Bronchial epithelial cell (primary cell): ENCODE measurements around the gene MIER1. TPM values are rescaled to one million over a fixed set of nuclear protein-coding genes. Genes with fewer than 3 reads are reported as not detected.
A peak's percentile ranks its signal among the peaks of the same experiment; 100 is the strongest.

Experiments used
- DNase-seq: peaks from one replicate; pipeline ENCODE4 v3.0.0-alpha.2; 2010; ENCODE audit warnings: low read depth
- FAIRE-seq: peaks from 2 replicates; lab custom pipeline; 2011; peaks lifted over from hg19 to GRCh38; lab: Jason Lieb, UNC
- H3K27me3 ChIP-seq: 2 replicates; pipeline ENCODE4 v1.5.1; 2011; ENCODE audit warnings: low read length; ENCODE audit not compliant: control insufficient read depth, insufficient read depth
- H3K36me3 ChIP-seq: 2 replicates; pipeline ENCODE4 v1.5.1; 2011; ENCODE audit warnings: low read length; ENCODE audit not compliant: control insufficient read depth, insufficient read depth
- H3K4me3 ChIP-seq: 2 replicates; pipeline ENCODE4 v1.5.1; 2011; ENCODE audit warnings: mild to moderate bottlenecking, low read depth, low read length, control low read depth
- total RNA-seq: library from RNA; depleted of rRNA; stranded (reverse); fragments of >200 nt; gene quantifications from 2 replicates; pipeline ENCODE4 v1.2.1, GENCODE V29; 2014
- TF ChIP-seq, protein P1 (sequence below): IDR thresholded peaks from 2 replicates; pipeline ENCODE4 v1.5.1; 2011; ENCODE audit warnings: mild to moderate bottlenecking, moderate library complexity, low read length, control low read depth, inconsistent platforms; ENCODE audit not compliant: insufficient read depth, severe bottlenecking

Gene MIER1
- total RNA-seq, 1 donor from 2014 or later, result 16.8 TPM

GRCh38 chr1:67001682-67002425 is 77.1 kb downstream of the MIER1 start:
- no peaks in the 10 kb centered on the region for H3K27me3 ChIP-seq
- FAIRE-seq, result no peak
- no peak overlapping the region for H3K4me3 ChIP-seq
- H3K36me3 ChIP-seq, result peaks cover 8% of the 10 kb centered on the region
- TF ChIP-seq, protein P1, sequence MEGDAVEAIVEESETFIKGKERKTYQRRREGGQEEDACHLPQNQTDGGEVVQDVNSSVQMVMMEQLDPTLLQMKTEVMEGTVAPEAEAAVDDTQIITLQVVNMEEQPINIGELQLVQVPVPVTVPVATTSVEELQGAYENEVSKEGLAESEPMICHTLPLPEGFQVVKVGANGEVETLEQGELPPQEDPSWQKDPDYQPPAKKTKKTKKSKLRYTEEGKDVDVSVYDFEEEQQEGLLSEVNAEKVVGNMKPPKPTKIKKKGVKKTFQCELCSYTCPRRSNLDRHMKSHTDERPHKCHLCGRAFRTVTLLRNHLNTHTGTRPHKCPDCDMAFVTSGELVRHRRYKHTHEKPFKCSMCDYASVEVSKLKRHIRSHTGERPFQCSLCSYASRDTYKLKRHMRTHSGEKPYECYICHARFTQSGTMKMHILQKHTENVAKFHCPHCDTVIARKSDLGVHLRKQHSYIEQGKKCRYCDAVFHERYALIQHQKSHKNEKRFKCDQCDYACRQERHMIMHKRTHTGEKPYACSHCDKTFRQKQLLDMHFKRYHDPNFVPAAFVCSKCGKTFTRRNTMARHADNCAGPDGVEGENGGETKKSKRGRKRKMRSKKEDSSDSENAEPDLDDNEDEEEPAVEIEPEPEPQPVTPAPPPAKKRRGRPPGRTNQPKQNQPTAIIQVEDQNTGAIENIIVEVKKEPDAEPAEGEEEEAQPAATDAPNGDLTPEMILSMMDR, result no peak
- no peak for DNase-seq

GRCh38 chr1:67004176-67004575 is 79.4 kb downstream of the MIER1 start:
- no peak for FAIRE-seq
- Histone ChIP-seq H3K4me3 (no peak overlapping the region), H3K27me3 (no peaks in the 10 kb centered on the region), H3K36me3 (peaks cover 8% of the 10 kb centered on the region)
- TF ChIP-seq, protein P1, result no peak
- DNase-seq, result no peak

- peaks cover 8% of the 10 kb centered on the region for H3K36me3 ChIP-seq
- TF ChIP-seq, protein P1, result no peak
- H3K4me3 ChIP-seq, result no peak overlapping the region
- no peak for DNase-seq
- no peaks in the 10 kb centered on the region for H3K27me3 ChIP-seq
- FAIRE-seq, result no peak
Measured at GRCh38 chr1:67005068-67005467, 80.3 kb downstream of the MIER1 start.

DNA sequence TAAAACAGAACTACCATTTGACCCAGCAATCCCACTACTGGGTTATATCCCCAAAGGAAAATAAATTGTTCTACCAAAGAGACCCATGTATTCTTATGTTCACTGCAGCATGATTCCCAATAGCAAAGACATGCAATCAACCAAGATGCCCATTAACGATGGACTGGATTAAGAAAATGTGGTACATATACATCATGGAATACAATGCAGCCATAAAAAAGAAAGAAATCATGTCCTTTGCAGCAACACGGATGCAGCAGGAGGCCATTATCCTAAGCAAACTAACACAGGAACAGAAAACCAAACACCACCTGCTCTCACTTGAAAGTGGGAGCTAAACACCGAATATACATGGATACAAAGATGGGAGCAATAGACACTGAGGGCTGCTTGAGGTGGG is 85.0 kb downstream of the MIER1 start:
- H3K4me3 ChIP-seq, result no peak overlapping the region
- no peak for DNase-seq
- H3K27me3 ChIP-seq, result no peaks in the 10 kb centered on the region
- TF ChIP-seq, protein P1, result no peak
- peaks cover 1% of the 10 kb centered on the region for H3K36me3 ChIP-seq
- FAIRE-seq, result no peak

DNA sequence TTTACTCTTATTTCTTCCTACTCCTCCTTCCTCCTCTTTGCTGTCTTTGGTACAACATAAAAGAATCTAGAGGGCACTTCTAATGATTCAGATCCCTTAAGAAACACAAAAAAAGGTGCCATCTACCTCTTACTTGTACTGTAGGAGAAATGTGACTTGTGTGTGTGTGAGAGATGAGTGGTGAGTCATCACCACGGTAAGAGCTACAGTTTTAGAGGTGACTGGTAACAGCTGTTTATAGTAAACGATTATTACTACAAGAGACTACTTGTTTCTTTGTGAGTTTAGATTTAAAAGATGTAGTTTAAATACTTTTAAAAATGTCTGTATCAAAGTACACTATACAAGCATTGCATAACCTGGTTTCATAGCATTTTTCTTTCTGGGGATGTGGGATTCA is 88.8 kb downstream of the MIER1 start:
- peaks cover under 1% of the 10 kb centered on the region for H3K36me3 ChIP-seq
- H3K4me3 ChIP-seq, result no peak overlapping the region
- FAIRE-seq, result no peak
- no peaks in the 10 kb centered on the region for H3K27me3 ChIP-seq
- TF ChIP-seq, protein P1, result no peak
- peak; percentile 65 for DNase-seq

DNA sequence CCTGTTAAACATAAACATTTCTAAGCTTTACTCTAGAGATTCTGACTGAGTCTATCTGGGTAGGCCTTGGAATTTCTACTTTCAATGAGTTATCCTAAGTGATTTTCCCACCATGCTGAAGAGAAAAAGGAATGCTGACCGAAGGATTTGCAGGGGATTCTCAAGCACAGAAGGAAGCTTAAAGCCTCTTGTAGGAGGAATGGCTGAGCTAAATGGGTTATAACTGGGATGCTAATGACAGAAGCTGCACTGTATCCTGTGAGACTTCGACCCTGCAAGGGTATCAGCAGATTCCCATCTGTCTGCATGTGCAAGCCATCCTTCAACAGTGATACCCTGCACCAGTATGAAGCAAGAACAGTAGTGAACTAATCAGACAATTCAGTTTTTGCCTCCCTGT is 93.8 kb downstream of the MIER1 start:
- no peak for DNase-seq
- TF ChIP-seq, protein P1, result no peak
- H3K36me3 ChIP-seq, result peaks cover 2% of the 10 kb centered on the region

More for the DNA sequence above, 93.8 kb downstream of the MIER1 start:
- Histone ChIP-seq H3K27me3 (no peaks in the 10 kb centered on the region), H3K4me3 (no peak overlapping the region)
- FAIRE-seq, result no peak
